ENCODE data around the gene TUT7.

DNA sequence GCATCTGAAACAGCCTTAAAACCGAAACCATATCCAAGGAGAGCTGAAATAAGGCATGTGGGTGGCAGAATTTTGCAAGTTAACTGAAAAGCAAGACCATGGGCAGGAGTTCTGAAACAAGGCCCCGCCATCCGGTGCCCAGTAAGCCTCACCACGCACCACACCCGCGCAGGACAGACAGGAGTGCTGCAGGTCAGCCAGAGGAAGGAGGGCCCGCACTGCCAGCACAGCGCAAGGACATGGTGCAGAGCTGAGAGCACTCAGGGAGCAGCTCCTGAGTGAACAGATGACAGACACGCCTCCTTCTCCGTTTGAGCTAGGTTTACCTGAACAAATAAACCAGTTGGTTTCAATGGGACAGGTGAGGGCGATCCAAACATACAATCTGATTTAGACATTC is 55.3 kb downstream of the TUT7 start:
- no peak for TF ChIP-seq RELA (IDR thresholded peaks at IDR 0.05; ENCODE audit: borderline replicate concordance, partially characterized antibody)
- no peak for TF ChIP-seq POLR2A (IDR thresholded peaks at IDR 0.05; ENCODE audit: low read depth, low read length)
- no peak for TF ChIP-seq EZH2 (IDR thresholded peaks at IDR 0.05; ENCODE audit: borderline replicate concordance, control insufficient read depth, low read depth, low read length)
- TF ChIP-seq WRNIP1 (IDR thresholded peaks at IDR 0.05; ENCODE audit: borderline replicate concordance, low read depth, low read length), result no peak
- TF ChIP-seq MXI1 (IDR thresholded peaks at IDR 0.05; ENCODE audit: low read depth, low read length), result no peak
- no peak for TF ChIP-seq RFX5 (IDR thresholded peaks at IDR 0.05; ENCODE audit: low read depth, low read length)
- no peak for TF ChIP-seq ZNF217 (IDR thresholded peaks at IDR 0.05)
- TF ChIP-seq EP300 (IDR thresholded peaks at IDR 0.05; ENCODE audit: borderline replicate concordance in 1 of 2, control insufficient read depth in 1 of 2, low read depth in 2 of 2, low read length in 2 of 2), result no peak
- TF ChIP-seq, protein P1, sequence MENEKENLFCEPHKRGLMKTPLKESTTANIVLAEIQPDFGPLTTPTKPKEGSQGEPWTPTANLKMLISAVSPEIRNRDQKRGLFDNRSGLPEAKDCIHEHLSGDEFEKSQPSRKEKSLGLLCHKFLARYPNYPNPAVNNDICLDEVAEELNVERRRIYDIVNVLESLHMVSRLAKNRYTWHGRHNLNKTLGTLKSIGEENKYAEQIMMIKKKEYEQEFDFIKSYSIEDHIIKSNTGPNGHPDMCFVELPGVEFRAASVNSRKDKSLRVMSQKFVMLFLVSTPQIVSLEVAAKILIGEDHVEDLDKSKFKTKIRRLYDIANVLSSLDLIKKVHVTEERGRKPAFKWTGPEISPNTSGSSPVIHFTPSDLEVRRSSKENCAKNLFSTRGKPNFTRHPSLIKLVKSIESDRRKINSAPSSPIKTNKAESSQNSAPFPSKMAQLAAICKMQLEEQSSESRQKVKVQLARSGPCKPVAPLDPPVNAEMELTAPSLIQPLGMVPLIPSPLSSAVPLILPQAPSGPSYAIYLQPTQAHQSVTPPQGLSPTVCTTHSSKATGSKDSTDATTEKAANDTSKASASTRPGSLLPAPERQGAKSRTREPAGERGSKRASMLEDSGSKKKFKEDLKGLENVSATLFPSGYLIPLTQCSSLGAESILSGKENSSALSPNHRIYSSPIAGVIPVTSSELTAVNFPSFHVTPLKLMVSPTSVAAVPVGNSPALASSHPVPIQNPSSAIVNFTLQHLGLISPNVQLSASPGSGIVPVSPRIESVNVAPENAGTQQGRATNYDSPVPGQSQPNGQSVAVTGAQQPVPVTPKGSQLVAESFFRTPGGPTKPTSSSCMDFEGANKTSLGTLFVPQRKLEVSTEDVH (IDR thresholded peaks at IDR 0.05; ENCODE audit: low read depth, partially characterized antibody), result no peak
- TF ChIP-seq MYC (IDR thresholded peaks at IDR 0.05; ENCODE audit: insufficient read depth, insufficient read length, insufficient replicate concordance, low read length, severe bottlenecking), result no peak
- no peak for TF ChIP-seq CHD1 (IDR thresholded peaks at IDR 0.05; ENCODE audit: low read depth, low read length)
- TF ChIP-seq NFIC (IDR thresholded peaks at IDR 0.05; ENCODE audit: low read depth, low read length), result no peak
- TF ChIP-seq BRCA1 (IDR thresholded peaks at IDR 0.05; ENCODE audit: low read depth, low read length), result no peak
- TF ChIP-seq, protein P2, sequence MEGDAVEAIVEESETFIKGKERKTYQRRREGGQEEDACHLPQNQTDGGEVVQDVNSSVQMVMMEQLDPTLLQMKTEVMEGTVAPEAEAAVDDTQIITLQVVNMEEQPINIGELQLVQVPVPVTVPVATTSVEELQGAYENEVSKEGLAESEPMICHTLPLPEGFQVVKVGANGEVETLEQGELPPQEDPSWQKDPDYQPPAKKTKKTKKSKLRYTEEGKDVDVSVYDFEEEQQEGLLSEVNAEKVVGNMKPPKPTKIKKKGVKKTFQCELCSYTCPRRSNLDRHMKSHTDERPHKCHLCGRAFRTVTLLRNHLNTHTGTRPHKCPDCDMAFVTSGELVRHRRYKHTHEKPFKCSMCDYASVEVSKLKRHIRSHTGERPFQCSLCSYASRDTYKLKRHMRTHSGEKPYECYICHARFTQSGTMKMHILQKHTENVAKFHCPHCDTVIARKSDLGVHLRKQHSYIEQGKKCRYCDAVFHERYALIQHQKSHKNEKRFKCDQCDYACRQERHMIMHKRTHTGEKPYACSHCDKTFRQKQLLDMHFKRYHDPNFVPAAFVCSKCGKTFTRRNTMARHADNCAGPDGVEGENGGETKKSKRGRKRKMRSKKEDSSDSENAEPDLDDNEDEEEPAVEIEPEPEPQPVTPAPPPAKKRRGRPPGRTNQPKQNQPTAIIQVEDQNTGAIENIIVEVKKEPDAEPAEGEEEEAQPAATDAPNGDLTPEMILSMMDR (IDR thresholded peaks at IDR 0.05 in 2 of 3, conservative IDR thresholded peaks at IDR 0.05 in 1 of 3; ENCODE audit: control insufficient read depth in 2 of 3, extremely low read depth in 1 of 3, insufficient read depth in 1 of 3, low read depth in 3 of 3, low read length in 3 of 3), result no peak
